HEK293 (cell line): ENCODE measurements around the gene PILRA.

ENCODE experiments used
- SCRT1 ChIP-seq: fragments of 450-650 bp; formaldehyde crosslinking; IDR thresholded peaks from 2 replicates; pipeline ENCODE4 v1.5.1; 2016; ENCODE audit warnings: missing biosample characterization, missing genetic modification characterization, borderline replicate concordance
- ZBTB48 ChIP-seq: fragments of 450-650 bp; formaldehyde crosslinking; IDR thresholded peaks from 2 replicates; pipeline ENCODE4 v1.5.1; 2016; ENCODE audit warnings: missing biosample characterization, missing genetic modification characterization
- ZBTB8A ChIP-seq: fragments of 450-650 bp; formaldehyde crosslinking; IDR thresholded peaks from 2 replicates; pipeline ENCODE4 v1.5.1; 2016; ENCODE audit warnings: missing biosample characterization, missing genetic modification characterization
- ZIC2 ChIP-seq: fragments of 450-650 bp; formaldehyde crosslinking; IDR thresholded peaks from 2 replicates; pipeline ENCODE4 v1.5.1; 2016; ENCODE audit warnings: missing biosample characterization, missing genetic modification characterization
- ZNF133 ChIP-seq: fragments of 450-650 bp; formaldehyde crosslinking; IDR thresholded peaks from 2 replicates; pipeline ENCODE4 v1.5.1; 2016; ENCODE audit warnings: missing biosample characterization, missing genetic modification characterization
- ZNF24 ChIP-seq: fragments of 450-650 bp; formaldehyde crosslinking; IDR thresholded peaks from 2 replicates; pipeline ENCODE4 v1.5.1; 2016; ENCODE audit warnings: missing biosample characterization, missing genetic modification characterization
- ZNF274 ChIP-seq, 2 experiments: fragments of 200-500 bp in 1 of 2; fragments of 450-650 bp in 1 of 2; sonication (Bioruptor generic) in 1 of 2; formaldehyde crosslinking in 1 of 2; IDR thresholded peaks; 2 replicates each; pipeline versions ENCODE4 v1.5.1 to v1.6.1; 2014 to 2016; ENCODE audit warnings: borderline replicate concordance in 1 of 2, inconsistent platforms in 1 of 2, low read length in 1 of 2, missing biosample characterization in 1 of 2, missing genetic modification characterization in 1 of 2
- ZNF324 ChIP-seq: fragments of 450-650 bp; formaldehyde crosslinking; IDR thresholded peaks from 2 replicates; pipeline ENCODE4 v1.5.1; 2016; ENCODE audit warnings: missing biosample characterization, missing genetic modification characterization
- ZNF426 ChIP-seq: fragments of 450-650 bp; formaldehyde crosslinking; IDR thresholded peaks from 2 replicates; pipeline ENCODE4 v1.5.1; 2017; ENCODE audit warnings: missing biosample characterization, missing genetic modification characterization, mild to moderate bottlenecking, inconsistent platforms, moderate library complexity
- ZNF623 ChIP-seq: fragments of 450-650 bp; formaldehyde crosslinking; IDR thresholded peaks from 2 replicates; pipeline ENCODE4 v1.5.1; 2016; ENCODE audit warnings: missing biosample characterization, missing genetic modification characterization
- ZNF768 ChIP-seq: fragments of 450-650 bp; formaldehyde crosslinking; IDR thresholded peaks from 2 replicates; pipeline ENCODE4 v1.5.1; 2018; ENCODE audit warnings: missing biosample characterization, mild to moderate bottlenecking, missing genetic modification characterization
- TF ChIP-seq, protein P1 (sequence below): fragments of 450-650 bp; formaldehyde crosslinking; IDR thresholded peaks from 2 replicates; pipeline ENCODE4 v1.5.1; 2016; ENCODE audit warnings: missing biosample characterization, missing genetic modification characterization
- TF ChIP-seq, protein P2 (sequence below): sonication (generic); formaldehyde crosslinking; IDR thresholded peaks from 2 replicates; pipeline ENCODE4 v1.8.1; 2022; ENCODE audit warnings: mild to moderate bottlenecking, moderate library complexity, missing genetic modification reagents
- TF ChIP-seq, protein P3 (sequence below): fragments of 450-650 bp; formaldehyde crosslinking; IDR thresholded peaks from 2 replicates; pipeline ENCODE4 v1.5.1; 2016; ENCODE audit warnings: missing biosample characterization, missing genetic modification characterization, borderline replicate concordance

DNA sequence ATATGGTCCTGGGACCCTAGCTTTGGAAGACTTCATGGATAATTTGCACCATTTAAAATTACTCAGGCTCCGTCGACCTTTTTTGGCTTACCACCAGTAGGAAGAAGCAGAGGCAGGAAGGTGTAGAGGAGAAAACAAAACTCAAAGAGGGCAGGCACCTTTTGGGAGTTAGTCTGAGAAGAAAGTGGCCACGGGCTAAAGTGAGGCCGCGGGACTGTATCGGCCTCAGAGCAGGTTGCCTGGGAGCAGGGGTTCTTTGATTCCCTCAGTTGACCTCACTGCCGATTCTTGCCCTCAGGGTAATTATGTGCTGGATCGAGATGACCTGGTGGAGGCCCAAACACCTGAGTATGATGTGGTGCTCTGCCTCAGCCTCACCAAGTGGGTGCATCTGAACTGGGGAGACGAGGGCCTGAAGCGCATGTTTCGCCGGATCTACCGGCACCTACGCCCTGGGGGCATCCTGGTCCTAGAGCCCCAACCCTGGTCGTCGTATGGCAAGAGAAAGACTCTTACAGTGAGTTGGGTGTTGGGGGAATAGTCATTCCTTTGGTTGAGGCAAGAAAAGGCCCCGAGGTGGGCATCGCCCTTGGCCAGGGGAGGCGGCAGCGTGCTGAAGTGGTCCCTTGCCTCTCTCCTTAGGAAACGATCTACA lies 59.5 kb downstream of the PILRA start:
- TF ChIP-seq, protein P1, sequence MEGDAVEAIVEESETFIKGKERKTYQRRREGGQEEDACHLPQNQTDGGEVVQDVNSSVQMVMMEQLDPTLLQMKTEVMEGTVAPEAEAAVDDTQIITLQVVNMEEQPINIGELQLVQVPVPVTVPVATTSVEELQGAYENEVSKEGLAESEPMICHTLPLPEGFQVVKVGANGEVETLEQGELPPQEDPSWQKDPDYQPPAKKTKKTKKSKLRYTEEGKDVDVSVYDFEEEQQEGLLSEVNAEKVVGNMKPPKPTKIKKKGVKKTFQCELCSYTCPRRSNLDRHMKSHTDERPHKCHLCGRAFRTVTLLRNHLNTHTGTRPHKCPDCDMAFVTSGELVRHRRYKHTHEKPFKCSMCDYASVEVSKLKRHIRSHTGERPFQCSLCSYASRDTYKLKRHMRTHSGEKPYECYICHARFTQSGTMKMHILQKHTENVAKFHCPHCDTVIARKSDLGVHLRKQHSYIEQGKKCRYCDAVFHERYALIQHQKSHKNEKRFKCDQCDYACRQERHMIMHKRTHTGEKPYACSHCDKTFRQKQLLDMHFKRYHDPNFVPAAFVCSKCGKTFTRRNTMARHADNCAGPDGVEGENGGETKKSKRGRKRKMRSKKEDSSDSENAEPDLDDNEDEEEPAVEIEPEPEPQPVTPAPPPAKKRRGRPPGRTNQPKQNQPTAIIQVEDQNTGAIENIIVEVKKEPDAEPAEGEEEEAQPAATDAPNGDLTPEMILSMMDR (tag by site-specific recombination) = no peak
- TF ChIP-seq ZNF24 (tag by site-specific recombination) (no peak), ZNF623 (tag by site-specific recombination) (no peak), ZNF324 (tag by site-specific recombination) (no peak), ZNF426 (tag by site-specific recombination) (no peak), ZNF274 (IDR thresholded peaks at IDR 0.05; ENCODE audit: low read length) (no peak), ZNF274 (tag by site-specific recombination; IDR thresholded peaks at IDR 0.05; ENCODE audit: borderline replicate concordance) (no peak), SCRT1 (no peak), ZNF133 (tag by site-specific recombination) (no peak), ZIC2 (tag by site-specific recombination) (no peak), ZBTB8A (no peak), ZNF768 (tag by site-specific recombination) (no peak), ZBTB48 (tag by site-specific recombination) (no peak)
- TF ChIP-seq, protein P2, sequence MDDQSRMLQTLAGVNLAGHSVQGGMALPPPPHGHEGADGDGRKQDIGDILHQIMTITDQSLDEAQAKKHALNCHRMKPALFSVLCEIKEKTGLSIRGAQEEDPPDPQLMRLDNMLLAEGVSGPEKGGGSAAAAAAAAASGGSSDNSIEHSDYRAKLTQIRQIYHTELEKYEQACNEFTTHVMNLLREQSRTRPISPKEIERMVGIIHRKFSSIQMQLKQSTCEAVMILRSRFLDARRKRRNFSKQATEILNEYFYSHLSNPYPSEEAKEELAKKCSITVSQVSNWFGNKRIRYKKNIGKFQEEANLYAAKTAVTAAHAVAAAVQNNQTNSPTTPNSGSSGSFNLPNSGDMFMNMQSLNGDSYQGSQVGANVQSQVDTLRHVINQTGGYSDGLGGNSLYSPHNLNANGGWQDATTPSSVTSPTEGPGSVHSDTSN (CRISPR knock-in tag) = no peak
- TF ChIP-seq, protein P3, sequence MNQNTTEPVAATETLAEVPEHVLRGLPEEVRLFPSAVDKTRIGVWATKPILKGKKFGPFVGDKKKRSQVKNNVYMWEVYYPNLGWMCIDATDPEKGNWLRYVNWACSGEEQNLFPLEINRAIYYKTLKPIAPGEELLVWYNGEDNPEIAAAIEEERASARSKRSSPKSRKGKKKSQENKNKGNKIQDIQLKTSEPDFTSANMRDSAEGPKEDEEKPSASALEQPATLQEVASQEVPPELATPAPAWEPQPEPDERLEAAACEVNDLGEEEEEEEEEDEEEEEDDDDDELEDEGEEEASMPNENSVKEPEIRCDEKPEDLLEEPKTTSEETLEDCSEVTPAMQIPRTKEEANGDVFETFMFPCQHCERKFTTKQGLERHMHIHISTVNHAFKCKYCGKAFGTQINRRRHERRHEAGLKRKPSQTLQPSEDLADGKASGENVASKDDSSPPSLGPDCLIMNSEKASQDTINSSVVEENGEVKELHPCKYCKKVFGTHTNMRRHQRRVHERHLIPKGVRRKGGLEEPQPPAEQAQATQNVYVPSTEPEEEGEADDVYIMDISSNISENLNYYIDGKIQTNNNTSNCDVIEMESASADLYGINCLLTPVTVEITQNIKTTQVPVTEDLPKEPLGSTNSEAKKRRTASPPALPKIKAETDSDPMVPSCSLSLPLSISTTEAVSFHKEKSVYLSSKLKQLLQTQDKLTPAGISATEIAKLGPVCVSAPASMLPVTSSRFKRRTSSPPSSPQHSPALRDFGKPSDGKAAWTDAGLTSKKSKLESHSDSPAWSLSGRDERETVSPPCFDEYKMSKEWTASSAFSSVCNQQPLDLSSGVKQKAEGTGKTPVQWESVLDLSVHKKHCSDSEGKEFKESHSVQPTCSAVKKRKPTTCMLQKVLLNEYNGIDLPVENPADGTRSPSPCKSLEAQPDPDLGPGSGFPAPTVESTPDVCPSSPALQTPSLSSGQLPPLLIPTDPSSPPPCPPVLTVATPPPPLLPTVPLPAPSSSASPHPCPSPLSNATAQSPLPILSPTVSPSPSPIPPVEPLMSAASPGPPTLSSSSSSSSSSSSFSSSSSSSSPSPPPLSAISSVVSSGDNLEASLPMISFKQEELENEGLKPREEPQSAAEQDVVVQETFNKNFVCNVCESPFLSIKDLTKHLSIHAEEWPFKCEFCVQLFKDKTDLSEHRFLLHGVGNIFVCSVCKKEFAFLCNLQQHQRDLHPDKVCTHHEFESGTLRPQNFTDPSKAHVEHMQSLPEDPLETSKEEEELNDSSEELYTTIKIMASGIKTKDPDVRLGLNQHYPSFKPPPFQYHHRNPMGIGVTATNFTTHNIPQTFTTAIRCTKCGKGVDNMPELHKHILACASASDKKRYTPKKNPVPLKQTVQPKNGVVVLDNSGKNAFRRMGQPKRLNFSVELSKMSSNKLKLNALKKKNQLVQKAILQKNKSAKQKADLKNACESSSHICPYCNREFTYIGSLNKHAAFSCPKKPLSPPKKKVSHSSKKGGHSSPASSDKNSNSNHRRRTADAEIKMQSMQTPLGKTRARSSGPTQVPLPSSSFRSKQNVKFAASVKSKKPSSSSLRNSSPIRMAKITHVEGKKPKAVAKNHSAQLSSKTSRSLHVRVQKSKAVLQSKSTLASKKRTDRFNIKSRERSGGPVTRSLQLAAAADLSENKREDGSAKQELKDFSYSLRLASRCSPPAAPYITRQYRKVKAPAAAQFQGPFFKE (tag by site-specific recombination) = no peak
